Hematopoietic multipotent progenitor cell treated with erythropoietin and hydrocortisone succinate and interleukin-3 and kit ligand, for 6 days (in vitro differentiated cells): Measurements from ENCODE around the gene MRPL4.
A peak's percentile ranks its signal among the peaks of the same experiment; 100 is the strongest.

Source experiments
- DNase-seq: peaks from one replicate; pipeline ENCODE4 v3.0.0-alpha.2; 2015

MRPL4 gene

DNA sequence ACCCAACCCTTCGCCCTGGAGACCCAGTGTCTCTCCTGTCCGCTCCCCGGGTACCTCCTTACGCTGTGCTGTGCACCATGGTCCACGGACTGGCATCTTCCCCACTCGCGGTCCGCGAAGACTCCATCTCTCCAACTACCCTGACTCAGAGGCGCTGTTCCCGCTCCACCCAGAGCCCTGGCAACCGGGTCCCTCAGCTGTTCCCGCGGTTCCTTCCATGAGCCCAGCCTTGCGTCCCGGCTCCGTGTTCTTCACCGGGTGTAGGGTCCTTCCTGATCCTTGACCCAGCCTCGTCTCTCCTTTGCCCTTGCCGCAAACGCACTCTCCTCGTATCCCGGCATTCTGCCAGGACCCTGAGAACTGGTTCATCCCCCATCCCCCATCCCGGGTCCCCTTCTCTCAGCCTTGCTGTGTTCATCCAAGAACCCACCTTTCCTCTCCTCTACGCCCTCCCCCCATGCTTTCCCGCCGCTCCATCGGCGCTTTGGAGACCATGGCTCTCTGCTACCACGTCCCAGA is 38.4 kb downstream of the MRPL4 start:
- DNase-seq, result peak; percentile 67

GRCh38 chr19:10290876-10291553 is 39.0 kb downstream of the MRPL4 start:
- peak; percentile 93 for DNase-seq

DNA sequence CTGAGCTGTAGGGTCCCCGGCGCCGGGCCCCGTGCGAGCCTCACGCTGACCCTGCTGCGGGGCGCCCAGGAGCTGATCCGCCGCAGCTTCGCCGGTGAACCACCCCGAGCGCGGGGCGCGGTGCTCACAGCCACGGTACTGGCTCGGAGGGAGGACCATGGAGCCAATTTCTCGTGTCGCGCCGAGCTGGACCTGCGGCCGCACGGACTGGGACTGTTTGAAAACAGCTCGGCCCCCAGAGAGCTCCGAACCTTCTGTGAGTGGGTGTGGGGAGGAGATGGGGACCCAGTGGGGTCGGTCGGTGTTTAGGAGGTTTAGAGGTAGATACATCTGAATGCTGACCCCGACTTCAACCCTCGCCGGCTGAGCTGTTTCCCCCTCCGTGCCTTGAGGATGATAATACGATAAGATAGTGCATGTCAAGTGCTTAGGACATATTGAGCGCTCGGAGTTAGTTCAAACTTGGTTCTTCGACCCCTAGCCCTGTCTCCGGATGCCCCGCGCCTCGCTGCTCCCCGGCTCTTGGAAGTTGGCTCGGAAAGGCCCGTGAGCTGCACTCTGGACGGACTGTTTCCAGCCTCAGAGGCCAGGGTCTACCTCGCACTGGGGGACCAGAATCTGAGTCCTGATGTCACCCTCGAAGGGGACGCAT is 39.7 kb downstream of the MRPL4 start:
- no peak for DNase-seq

DNA sequence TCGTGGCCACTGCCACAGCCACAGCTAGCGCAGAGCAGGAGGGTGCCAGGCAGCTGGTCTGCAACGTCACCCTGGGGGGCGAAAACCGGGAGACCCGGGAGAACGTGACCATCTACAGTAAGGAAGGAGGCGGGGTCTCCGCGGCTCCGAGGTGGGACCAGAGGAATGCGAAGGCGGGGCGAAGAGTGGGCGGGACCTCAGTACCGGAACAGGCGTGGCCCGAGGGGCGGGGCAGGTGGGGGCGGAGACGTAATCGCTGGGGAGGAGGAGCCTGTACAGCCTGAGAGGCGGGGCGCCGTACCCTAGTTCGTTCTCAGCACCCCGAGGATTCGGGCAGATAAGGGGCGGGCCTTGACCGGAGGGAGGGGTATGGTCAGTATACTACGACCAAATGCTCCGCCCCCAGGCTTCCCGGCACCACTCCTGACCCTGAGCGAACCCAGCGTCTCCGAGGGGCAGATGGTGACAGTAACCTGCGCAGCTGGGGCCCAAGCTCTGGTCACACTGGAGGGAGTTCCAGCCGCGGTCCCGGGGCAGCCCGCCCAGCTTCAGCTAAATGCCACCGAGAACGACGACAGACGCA is 40.3 kb downstream of the MRPL4 start:
- peak; percentile 95 for DNase-seq

DNA sequence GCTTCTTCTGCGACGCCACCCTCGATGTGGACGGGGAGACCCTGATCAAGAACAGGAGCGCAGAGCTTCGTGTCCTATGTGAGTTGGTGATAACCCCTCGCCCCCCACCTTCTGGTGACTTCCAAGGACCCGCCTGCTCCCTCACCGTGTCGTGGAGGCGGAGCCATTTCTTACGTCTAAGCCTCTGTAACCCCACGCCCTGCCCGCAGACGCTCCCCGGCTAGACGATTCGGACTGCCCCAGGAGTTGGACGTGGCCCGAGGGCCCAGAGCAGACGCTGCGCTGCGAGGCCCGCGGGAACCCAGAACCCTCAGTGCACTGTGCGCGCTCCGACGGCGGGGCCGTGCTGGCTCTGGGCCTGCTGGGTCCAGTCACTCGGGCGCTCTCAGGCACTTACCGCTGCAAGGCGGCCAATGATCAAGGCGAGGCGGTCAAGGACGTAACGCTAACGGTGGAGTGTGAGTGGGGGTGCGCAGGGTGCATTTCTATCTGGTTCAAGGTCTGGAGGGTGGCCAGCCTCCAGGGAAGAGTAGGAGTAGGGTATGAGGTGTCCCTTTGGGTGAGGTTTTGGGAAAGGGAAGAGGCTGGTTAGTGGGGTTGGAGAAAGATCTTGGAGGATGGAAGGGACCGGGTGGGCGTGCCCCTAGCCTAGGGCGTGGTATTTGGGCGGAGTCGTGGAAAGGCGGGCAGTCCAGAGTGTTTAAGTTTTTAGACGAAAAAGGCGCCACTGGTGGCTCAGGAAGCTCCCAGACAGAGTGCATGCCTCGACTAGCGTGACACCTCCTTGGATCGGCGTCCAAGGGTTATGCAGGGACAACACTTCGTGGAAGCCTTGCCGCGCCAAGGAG is 41.0 kb downstream of the MRPL4 start:
- peak; percentile 55 for DNase-seq

DNA sequence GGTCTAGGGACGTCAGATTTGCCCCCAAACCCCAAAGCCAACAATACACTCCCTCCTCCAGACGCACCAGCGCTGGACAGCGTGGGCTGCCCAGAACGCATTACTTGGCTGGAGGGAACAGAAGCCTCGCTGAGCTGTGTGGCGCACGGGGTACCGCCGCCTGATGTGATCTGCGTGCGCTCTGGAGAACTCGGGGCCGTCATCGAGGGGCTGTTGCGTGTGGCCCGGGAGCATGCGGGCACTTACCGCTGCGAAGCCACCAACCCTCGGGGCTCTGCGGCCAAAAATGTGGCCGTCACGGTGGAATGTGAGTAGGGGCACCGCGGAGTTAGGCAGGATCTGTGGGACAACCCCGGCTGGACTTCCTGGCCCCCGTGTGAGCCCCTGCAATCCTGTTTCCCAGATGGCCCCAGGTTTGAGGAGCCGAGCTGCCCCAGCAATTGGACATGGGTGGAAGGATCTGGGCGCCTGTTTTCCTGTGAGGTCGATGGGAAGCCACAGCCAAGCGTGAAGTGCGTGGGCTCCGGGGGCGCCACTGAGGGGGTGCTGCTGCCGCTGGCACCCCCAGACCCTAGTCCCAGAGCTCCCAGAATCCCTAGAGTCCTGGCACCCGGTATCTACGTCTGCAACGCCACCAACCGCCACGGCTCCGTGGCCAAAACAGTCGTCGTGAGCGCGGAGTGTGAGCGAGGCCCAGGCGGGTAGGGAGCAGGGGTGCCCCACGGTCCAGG is 41.8 kb downstream of the MRPL4 start:
- DNase-seq, result no peak

- no peak for DNase-seq
Measured at GRCh38 chr19:10294368-10294697, 42.3 kb downstream of the MRPL4 start.

DNA sequence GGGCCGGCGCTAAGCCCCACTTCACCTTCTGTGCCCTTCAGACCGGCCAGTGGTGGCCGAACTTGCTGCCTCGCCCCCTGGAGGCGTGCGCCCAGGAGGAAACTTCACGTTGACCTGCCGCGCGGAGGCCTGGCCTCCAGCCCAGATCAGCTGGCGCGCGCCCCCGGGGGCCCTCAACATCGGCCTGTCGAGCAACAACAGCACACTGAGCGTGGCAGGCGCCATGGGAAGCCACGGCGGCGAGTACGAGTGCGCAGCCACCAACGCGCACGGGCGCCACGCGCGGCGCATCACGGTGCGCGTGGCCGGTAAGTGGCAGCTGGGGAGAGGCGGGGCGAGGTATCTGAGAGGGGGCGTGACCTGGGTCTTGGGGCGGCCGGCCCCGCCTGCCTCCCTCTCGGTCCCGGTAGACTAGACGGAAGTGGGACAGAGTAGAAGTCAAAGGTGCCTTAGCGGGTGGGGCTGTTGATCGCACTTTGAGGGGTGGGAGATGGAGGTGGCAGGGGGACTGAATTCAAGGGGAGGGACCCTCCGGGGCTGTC is 43.4 kb downstream of the MRPL4 start:
- peak; percentile 79 for DNase-seq

DNA sequence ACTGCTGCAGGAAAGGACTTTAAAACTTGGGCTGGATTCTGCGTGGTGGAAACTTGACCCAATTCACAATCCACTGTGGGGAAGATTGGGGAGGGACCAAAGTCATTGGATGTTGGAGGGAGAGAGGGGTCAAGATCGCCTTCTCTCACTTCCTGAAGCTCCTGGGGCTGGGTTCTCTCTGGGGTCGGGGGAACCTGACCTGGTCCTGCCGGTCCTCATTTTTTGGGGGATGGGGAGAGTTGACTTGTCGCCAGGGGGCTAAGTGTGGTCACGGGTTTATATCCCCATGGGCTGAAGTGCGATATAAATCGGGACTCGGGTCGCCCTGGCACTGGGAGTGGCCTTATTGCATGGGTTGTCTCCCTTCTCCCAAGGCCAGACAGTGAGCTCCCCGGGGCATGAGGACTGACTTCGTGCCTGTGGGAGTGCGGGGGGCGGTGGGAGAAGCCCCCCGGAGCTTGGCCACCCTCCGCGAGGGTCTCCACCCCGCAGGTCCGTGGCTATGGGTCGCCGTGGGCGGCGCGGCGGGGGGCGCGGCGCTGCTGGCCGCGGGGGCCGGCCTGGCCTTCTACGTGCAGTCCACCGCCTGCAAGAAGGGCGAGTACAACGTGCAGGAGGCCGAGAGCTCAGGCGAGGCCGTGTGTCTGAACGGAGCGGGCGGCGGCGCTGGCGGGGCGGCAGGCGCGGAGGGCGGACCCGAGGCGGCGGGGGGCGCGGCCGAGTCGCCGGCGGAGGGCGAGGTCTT is 44.0 kb downstream of the MRPL4 start:
- peak; percentile 37 for DNase-seq

- DNase-seq, result peak; percentile 95
Measured at GRCh38 chr19:10299545-10300458, 47.8 kb downstream of the MRPL4 start.

DNA sequence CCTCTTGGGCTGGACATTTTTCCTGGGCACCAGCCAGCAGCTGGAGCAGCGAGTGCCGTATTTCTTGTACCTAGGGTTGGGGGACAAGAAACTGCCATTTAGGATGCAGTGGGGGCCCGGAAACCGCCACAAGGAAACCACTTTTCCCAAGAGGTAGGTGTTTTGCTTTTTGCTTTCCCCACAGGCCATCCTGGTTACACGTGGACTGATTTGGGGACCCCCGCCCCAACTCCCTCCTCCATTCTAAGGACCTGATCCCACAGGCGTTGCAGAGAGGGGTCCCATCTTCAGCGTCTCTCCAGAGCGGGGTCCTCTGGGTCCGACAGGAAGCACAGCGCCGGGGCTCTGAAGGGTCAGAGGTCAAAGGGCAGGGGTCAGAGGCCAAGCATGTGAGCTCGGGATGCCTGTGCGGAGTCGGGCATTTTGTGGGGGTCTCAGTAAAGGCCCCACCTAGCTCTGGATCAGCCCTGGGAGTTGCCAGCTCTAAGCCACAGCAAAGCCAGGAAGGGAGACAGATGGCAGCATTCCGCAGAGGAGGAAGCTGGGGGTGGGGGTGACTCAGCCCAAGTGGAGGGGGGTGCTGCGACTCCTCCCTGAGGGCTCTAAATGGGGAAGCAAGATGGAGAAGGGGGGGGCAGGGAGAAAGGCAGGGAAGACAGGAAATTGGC is 53.3 kb downstream of the MRPL4 start:
- DNase-seq, result no peak

DNA sequence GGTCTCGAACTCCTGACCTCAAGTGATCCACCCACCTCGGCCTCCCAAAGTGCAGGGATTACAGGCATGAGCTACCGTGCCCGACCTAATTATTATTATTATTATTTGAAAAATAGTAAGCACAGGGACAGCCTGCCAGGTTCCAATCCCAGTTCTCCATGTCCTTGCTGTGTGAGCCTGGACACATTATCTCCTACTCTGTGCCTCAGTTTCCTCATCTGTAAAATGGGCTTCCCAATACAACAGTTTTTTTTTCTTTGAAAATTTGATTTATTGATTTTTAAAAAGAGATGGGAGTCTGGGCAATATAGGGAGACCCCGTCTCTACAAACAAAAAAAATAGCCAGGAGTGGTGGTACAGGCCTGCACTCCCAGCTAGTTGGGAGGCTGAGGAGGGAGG is 54.3 kb downstream of the MRPL4 start:
- DNase-seq, result no peak

DNA sequence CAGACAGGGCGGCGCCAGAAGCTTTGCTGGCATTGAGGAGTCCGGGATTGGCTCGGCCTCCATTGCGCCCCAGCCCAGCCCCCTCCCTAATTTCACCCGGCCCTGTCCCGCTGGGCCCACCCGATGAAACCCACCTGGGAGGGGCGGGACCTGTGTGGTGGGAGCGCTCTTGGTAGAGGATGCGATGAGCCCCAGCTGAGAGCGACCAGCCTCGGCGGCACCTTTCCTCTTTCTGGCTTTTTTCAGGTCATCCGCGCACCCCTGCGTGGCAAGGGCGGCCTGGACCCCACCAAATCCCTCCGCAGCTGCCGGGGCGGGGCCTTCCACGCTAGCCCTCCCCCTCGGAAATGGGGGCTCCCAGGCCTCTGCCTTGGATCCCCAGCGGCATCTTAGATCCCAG is 57.4 kb downstream of the MRPL4 start, which contains the start of gene ZGLP1:
Gene ZGLP1, minus strand, starts transcription at position 393 of the 400 bp plus-strand sequence.
- no peak for DNase-seq
